Lung (tissue), 12 donors: ENCODE data around the gene PRR16. TPM values are rescaled to one million over a fixed set of nuclear protein-coding genes. Genes with fewer than 3 reads are reported as not detected.

ENCODE experiments used
- ATAC-seq: fragments of 200-7000 bp; cut with Tn5 transposase; one replicate; pipeline ENCODE4 v1.9.1; 2020; ENCODE audit warnings: moderate number of reproducible peaks; ENCODE audit not compliant: insufficient read depth, low FRiP score
- DNase-seq, 3 donors: peaks; one replicate each; pipeline ENCODE4 v3.0.0-alpha.2; 2013 to 2017
- H3K27ac ChIP-seq, 2 donors: one replicate each; pipeline ENCODE4 v1.5.1; 2013; ENCODE audit warnings: mild to moderate bottlenecking in 2 of 2, moderate library complexity in 2 of 2, control low read depth in 1 of 2, inconsistent platforms in 1 of 2, low read depth in 1 of 2, low read length in 1 of 2
- H3K27me3 ChIP-seq, 3 donors: one replicate each; pipeline ENCODE4 v1.5.1; 2013; ENCODE audit warnings: low read length in 2 of 3; ENCODE audit not compliant: control insufficient read depth in 3 of 3, insufficient read depth in 3 of 3
- H3K36me3 ChIP-seq, 4 donors: one replicate each; pipeline ENCODE4 v1.5.1; 2013; ENCODE audit warnings: low read length in 4 of 4, mild to moderate bottlenecking in 1 of 4, moderate library complexity in 1 of 4; ENCODE audit not compliant: control insufficient read depth in 4 of 4, insufficient read depth in 4 of 4
- H3K4me1 ChIP-seq, 5 donors: one replicate each; pipeline ENCODE4 v1.5.1; 2013; ENCODE audit warnings: low read length in 5 of 5, mild to moderate bottlenecking in 2 of 5, moderate library complexity in 1 of 5; ENCODE audit not compliant: control insufficient read depth in 5 of 5, insufficient read depth in 5 of 5
- H3K4me3 ChIP-seq: one replicate; pipeline ENCODE4 v1.5.1; 2013; ENCODE audit warnings: mild to moderate bottlenecking, control low read depth, moderate library complexity
- H3K9ac ChIP-seq, 2 donors: one replicate each; pipeline ENCODE4 v1.5.1; 2013; ENCODE audit warnings: low read length in 2 of 2, control low read depth in 1 of 2; ENCODE audit not compliant: insufficient read depth in 1 of 2
- H3K9me3 ChIP-seq, 4 donors: one replicate each; pipeline ENCODE4 v1.5.1; 2013; ENCODE audit warnings: low read length in 3 of 4, mild to moderate bottlenecking in 1 of 4, moderate library complexity in 1 of 4; ENCODE audit not compliant: control insufficient read depth in 4 of 4, insufficient read depth in 3 of 4
- CTCF ChIP-seq: IDR thresholded peaks from 2 replicates; pipeline ENCODE4 v1.5.1; 2012; ENCODE audit warnings: mild to moderate bottlenecking; ENCODE audit errors: control extremely low read depth, extremely low read depth
- WGBS, 2 donors: extraction: QIAGEN DNeasy Blood & Tissue Kit; methylation state at CpG; one replicate each; pipeline ENCODE4 v1.1.7; 2013; 5-methylcytosine and 5-hydroxymethylcytosine counted together
- polyA plus RNA-seq, 2 donors: library from polyadenylated mRNA; stranded (reverse); fragments of 200-250 nt; gene quantifications; one replicate each; pipeline ENCODE4 v1.2.1, GENCODE V29; 2013
- total RNA-seq, 2 donors: library from RNA; depleted of rRNA in 1 of 2; stranded (reverse); fragments of >200 nt in 1 of 2; gene quantifications; one replicate each; pipeline ENCODE4 v1.2.1, GENCODE V29; 2014 to 2021
- donor health status: control.
- donor health status: control.
- donor health status: Bipolar disorder and iron deficiency.
- donor health status: healthy.
- donor health status: DM: yes; HTN: yes; CAD: no.

PRR16 gene
- total and polyA plus RNA-seq, 4 donors = 1.1 to 6.6 (median 5.9) TPM

- no peaks in the 10 kb centered on the region for H3K4me1 ChIP-seq
- no peaks in the 10 kb centered on the region for H3K36me3 ChIP-seq
- no peak overlapping the region for H3K4me3 ChIP-seq
- TF ChIP-seq CTCF = no peak
- H3K27me3 ChIP-seq = no peaks in the 10 kb centered on the region
- no peak overlapping the region for H3K27ac ChIP-seq
- no peak overlapping the region for H3K9ac ChIP-seq
- DNase-seq = no peak
- no peak for ATAC-seq
- peaks cover 0 to 5% (median 2%) of the 10 kb centered on the region in 4 donors for H3K9me3 ChIP-seq
Observed at GRCh38 chr5:120430572-120430971, 33.5 kb upstream of the PRR16 start.

GRCh38 chr5:120432861-120433260, 31.2 kb upstream of the PRR16 start:
- Histone ChIP-seq H3K9ac (no peak overlapping the region), H3K36me3 (no peaks in the 10 kb centered on the region), H3K27me3 (no peaks in the 10 kb centered on the region), H3K27ac (no peak overlapping the region), H3K9me3 (peaks cover 0 to 5% (median 2%) of the 10 kb centered on the region in 4 donors), H3K4me3 (no peak overlapping the region), H3K4me1 (no peaks in the 10 kb centered on the region)
- ATAC-seq (no peak), DNase-seq (no peak)
- no peak for TF ChIP-seq CTCF

GRCh38 chr5:120435129-120435528, 29.0 kb upstream of the PRR16 start:
- Histone ChIP-seq H3K4me1 (no peaks in the 10 kb centered on the region), H3K27ac (no peak overlapping the region), H3K27me3 (no peaks in the 10 kb centered on the region), H3K36me3 (no peaks in the 10 kb centered on the region), H3K9ac (no peak overlapping the region), H3K9me3 (peaks cover 0 to 5% (median 2%) of the 10 kb centered on the region in 4 donors), H3K4me3 (no peak overlapping the region)
- DNase-seq (no peak), ATAC-seq (no peak)
- WGBS, 2 donors = 83 to 91% methylated on average over 2 of the region's 2 CpGs
- no peak for TF ChIP-seq CTCF

GRCh38 chr5:120436996-120437395, 27.1 kb upstream of the PRR16 start:
- H3K4me1 ChIP-seq = no peaks in the 10 kb centered on the region
- no peak overlapping the region for H3K9ac ChIP-seq
- H3K27ac ChIP-seq = no peak overlapping the region
- no peak for DNase-seq
- 78 to 94% methylated on average over 1 of the region's 1 CpG for WGBS, 2 donors
- no peaks in the 10 kb centered on the region for H3K9me3 ChIP-seq
- TF ChIP-seq CTCF = no peak
- no peak overlapping the region for H3K4me3 ChIP-seq
- H3K27me3 ChIP-seq = no peaks in the 10 kb centered on the region
- H3K36me3 ChIP-seq = no peaks in the 10 kb centered on the region
- no peak for ATAC-seq
